HepG2 (cell line): ENCODE data around the gene ZMYND8. TPM values are rescaled to one million over a fixed set of nuclear protein-coding genes. Genes with fewer than 3 reads are reported as not detected.
"Not testable (repeated sequence)": the region's sequence is repeated elsewhere in the genome, so short reads cannot be mapped to it uniquely, and the experiment has no call there.

Source experiments
- ATAC-seq: fragments of 200-7000 bp; cut with Tn5 transposase; 3 replicates; pipeline ENCODE4 v1.9.1; 2020; ENCODE audit warnings: mild to moderate bottlenecking, moderate library complexity
- BruUV-seq: library from RNA; stranded (reverse); fragments of 400-500 nt; replicated peaks from 2 replicates; lab custom pipeline; 2021; lab: Mats Ljungman, UMichigan
- CTCF ChIA-PET: fragments of 300-600 bp; formaldehyde crosslinking; extraction: SDS; loops from one replicate; lab custom pipeline; 2021; ENCODE audit warnings: low total read pairs, inconsistent platforms, low intra/inter-chr PET ratio; lab: Yijun Ruan, JAX
- POLR2A ChIA-PET: fragments of 350-600 bp; sonication (Branson Sonifier 250); formaldehyde crosslinking; loops from one replicate; lab custom pipeline; 2020; ENCODE audit warnings: antibody characterized with exemption, inconsistent platforms; lab: Yijun Ruan, JAX
- DNase-seq: peaks from one replicate; pipeline ENCODE4 v3.0.0-alpha.2; 2015; ENCODE audit warnings: low spot score
- FAIRE-seq: peaks from 3 replicates; lab custom pipeline; 2011; peaks lifted over from hg19 to GRCh38; lab: Jason Lieb, UNC
- H2AFZ ChIP-seq: one replicate; pipeline ENCODE4 v1.6.1; 2011; ENCODE audit warnings: low read length, inconsistent platforms
- H3K27ac ChIP-seq: fragments of 300-600 bp; 3 replicates; pipeline ENCODE4 v1.8.0; 2011; ENCODE audit warnings: mixed run types, mild to moderate bottlenecking, mixed read lengths, low read length, inconsistent platforms; ENCODE audit not compliant: insufficient read depth; ENCODE audit errors: extremely low read length
- H3K27me3 ChIP-seq, 2 experiments: fragments of 200-600 bp in 1 of 2; 2 replicates in 1 of 2; 3 replicates in 1 of 2; pipeline versions ENCODE4 v1.6.0 to v1.8.0; 2011; ENCODE audit warnings: low read length in 2 of 2, mild to moderate bottlenecking in 2 of 2, moderate library complexity in 2 of 2, inconsistent platforms in 1 of 2; ENCODE audit not compliant: insufficient read depth in 2 of 2, control insufficient read depth in 1 of 2
- H3K36me3 ChIP-seq, 2 experiments: fragments of 200-600 bp in 1 of 2; replicated peaks in 1 of 2; 2 replicates in 1 of 2; 3 replicates in 1 of 2; pipeline versions ENCODE4 v1.5.1 to v1.8.0; 2011; ENCODE audit warnings: low read length in 2 of 2, inconsistent platforms in 1 of 2; ENCODE audit not compliant: insufficient read depth in 2 of 2, control insufficient read depth in 1 of 2
- H3K4me1 ChIP-seq: 2 replicates; pipeline ENCODE4 v1.5.1; 2012; ENCODE audit warnings: low read length, inconsistent platforms; ENCODE audit not compliant: insufficient read depth
- H3K4me2 ChIP-seq: 2 replicates; pipeline ENCODE4 v1.6.0; 2011; ENCODE audit warnings: low read depth, low read length, inconsistent platforms
- H3K4me3 ChIP-seq, 3 experiments: fragments of 200-600 bp in 1 of 3; sonication (generic), shearing (Covaris generic) in 1 of 3; replicated peaks in 1 of 3; 2 replicates each; pipeline ENCODE4 v1.5.1; 2011 to 2016; ENCODE audit warnings: low read length in 3 of 3, inconsistent platforms in 2 of 3, low read depth in 2 of 3, mild to moderate bottlenecking in 2 of 3, control low read depth in 1 of 3, mixed read lengths in 1 of 3; ENCODE audit not compliant: insufficient read depth in 1 of 3
- H3K79me2 ChIP-seq: one replicate; pipeline ENCODE4 v1.6.1; 2011; ENCODE audit warnings: low read length, inconsistent platforms; ENCODE audit not compliant: insufficient read depth
- H3K9ac ChIP-seq: 2 replicates; pipeline ENCODE4 v1.6.0; 2011; ENCODE audit warnings: mild to moderate bottlenecking, low read depth, low read length, inconsistent platforms; ENCODE audit not compliant: insufficient read depth
- H3K9me3 ChIP-seq: 2 replicates; pipeline ENCODE4 v1.5.1; 2012; ENCODE audit warnings: mild to moderate bottlenecking, low read length
- H4K20me1 ChIP-seq: 2 replicates; pipeline ENCODE4 v1.6.0; 2011; ENCODE audit warnings: inconsistent platforms, mild to moderate bottlenecking, low read length, moderate library complexity; ENCODE audit not compliant: insufficient read depth
- FOXK1 ChIP-seq: sonication (generic); formaldehyde crosslinking; IDR thresholded peaks from 2 replicates; pipeline ENCODE4 v1.4.0; 2020; ENCODE audit warnings: low read depth, missing genetic modification reagents, borderline replicate concordance
- MXI1 ChIP-seq: IDR thresholded peaks from 3 replicates; pipeline ENCODE4 v1.6.1; 2012; ENCODE audit warnings: low read depth, low read length, inconsistent platforms, borderline replicate concordance
- POLR2G ChIP-seq: fragments of 200-400 bp; formaldehyde crosslinking; IDR thresholded peaks from 2 replicates; pipeline ENCODE4 v1.6.1; 2018; ENCODE audit warnings: mild to moderate bottlenecking, low read depth, low read length, moderate library complexity
- RBM22 ChIP-seq: fragments of 200-400 bp; formaldehyde crosslinking; optimal IDR thresholded peaks from 2 replicates; pipeline ENCODE3; 2017; ENCODE audit warnings: mild to moderate bottlenecking, low read length, moderate library complexity
- TAF15 ChIP-seq: fragments of 200-400 bp; formaldehyde crosslinking; IDR thresholded peaks from one replicate; pipeline ENCODE4 v1.6.1; 2018; ENCODE audit warnings: mild to moderate bottlenecking, low read depth, low read length; ENCODE audit not compliant: poor library complexity, severe bottlenecking
- ZNF260 ChIP-seq: sonication (generic); formaldehyde crosslinking; IDR thresholded peaks from 2 replicates; pipeline ENCODE4 v1.4.0; 2020; ENCODE audit warnings: missing genetic modification reagents, low read depth, mild to moderate bottlenecking, borderline replicate concordance
- ZNF281 ChIP-seq: sonication (generic); formaldehyde crosslinking; IDR thresholded peaks from 2 replicates; pipeline ENCODE4 v1.4.0; 2020; ENCODE audit warnings: missing genetic modification reagents, borderline replicate concordance
- WGBS: methylation state at CpG from one replicate; pipeline ENCODE4 v1.1.6; 2017; ENCODE audit warnings: low lambda C conversion rate; 5-methylcytosine and 5-hydroxymethylcytosine counted together
- in situ Hi-C: cut with HindIII; loops from 2 replicates; pipeline ENCODE4 v1.10.0; 2017; ENCODE audit warnings: low pct_unique_long_range_greater_than_20kb; ENCODE audit not compliant: extremely low pct_ligation_motif_present
- intact Hi-C: fragments of 100-400 bp; cut with micrococcal nuclease; formaldehyde crosslinking; loops from one replicate; pipeline ENCODE4 v1.10.0; 2022; ENCODE audit not compliant: unreplicated experiment
- polyA plus RNA-seq, 8 experiments: library from polyadenylated mRNA; depleted of rRNA in 3 of 8; stranded (reverse) in 7 of 8; unstranded in 1 of 8; fragments of >200 nt; fragmentation: Illumina TruSeq in 4 of 8; extraction: Trizol in 4 of 8; gene quantifications; 2 replicates each; pipeline versions ENCODE4 v1.2.1 to v1.2.3, GENCODE V29; 2011 to 2016; ENCODE audit warnings: low read depth in 4 of 8, missing spikeins in 1 of 8, mixed read lengths in 1 of 8; ENCODE audit not compliant: insufficient read depth in 1 of 8
- total RNA-seq, 5 experiments: library from RNA; depleted of rRNA; stranded (reverse); fragments of >200 nt; fragmentation: Illumina TruSeq; extraction: Trizol; gene quantifications; 2 replicates each; pipeline ENCODE4 v1.2.3, GENCODE V29; 2016; ENCODE audit warnings: low read depth in 1 of 5
- TF ChIP-seq, protein P1 (sequence below): sonication (generic); formaldehyde crosslinking; IDR thresholded peaks from 2 replicates; pipeline ENCODE4 v1.5.0; 2020; ENCODE audit warnings: missing genetic modification reagents
- TF ChIP-seq, protein P2 (sequence below): IDR thresholded peaks from 2 replicates; pipeline ENCODE4 v1.6.1; 2016; ENCODE audit warnings: missing compliant biosample characterization, missing genetic modification reagents, borderline replicate concordance

ZMYND8 gene
- total and polyA plus RNA-seq, 2 of the 13 experiments (the other 11 are each of a cell fraction or from before 2014, with no cell fraction given), result 53.9 to 84.7 TPM

DNA sequence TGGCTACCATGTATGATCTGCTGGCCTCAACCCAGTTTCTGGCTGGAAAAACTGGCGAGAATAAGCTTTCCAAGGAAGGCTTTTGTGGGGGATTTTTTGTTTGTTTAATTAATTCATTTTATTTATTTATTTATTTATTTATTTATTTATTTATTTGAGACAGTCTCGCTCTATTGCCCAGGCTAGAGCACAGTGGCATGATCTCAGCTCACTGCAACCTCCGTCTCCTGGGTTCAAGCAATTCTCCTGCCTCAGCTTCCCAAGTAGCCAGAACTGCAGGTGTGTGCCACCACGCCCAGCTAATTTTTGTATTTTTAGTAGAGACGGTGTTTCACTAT lies 79.0 kb downstream of the ZMYND8 start:
- TF ChIP-seq POLR2G (peak; percentile 2; the same call in 1 of the 2 replicates), FOXK1 (CRISPR knock-in tag) (0 out of 2 replicates have a peak, but pooled peaks have one; percentile 7)
- H3K4me2 ChIP-seq, H3K27ac ChIP-seq, H3K4me3 ChIP-seq, H2AFZ ChIP-seq, CTCF ChIA-PET, H3K27me3 ChIP-seq, FAIRE-seq, DNase-seq, H3K9ac ChIP-seq, BruUV-seq, intact Hi-C loops, H3K9me3 ChIP-seq, ATAC-seq: not testable (repeated sequence)
- in situ Hi-C loops, result loop anchor here (10.0 kb wide), 1 partner anchor 107 kb away; no protein-coding TSS in a partner anchor
- POLR2A ChIA-PET, result interaction anchor here (6.8 kb wide), 1 partner anchor 81 kb away, joined by 76 read pairs; the partner anchor contains the start of gene ZMYND8
- peaks cover 23% of the 10 kb centered on the region for H3K4me1 ChIP-seq
- peaks cover 32% of the 10 kb centered on the region for H3K79me2 ChIP-seq
- WGBS, result 97% methylated on average over 5 of the region's 5 CpGs
- peaks cover 50 to 89% of the 10 kb centered on the region in 2 experiments for H3K36me3 ChIP-seq
- peaks cover 36% of the 10 kb centered on the region for H4K20me1 ChIP-seq

GRCh38 chr20:47276851-47277534 lies 79.5 kb downstream of the ZMYND8 start:
- Histone ChIP-seq H3K4me3 (no peak overlapping the region), H3K79me2 (peaks cover 36% of the 10 kb centered on the region), H2AFZ (no peak overlapping the region), H3K4me2 (no peak overlapping the region), H3K9me3 (no peaks in the 10 kb centered on the region), H3K9ac (no peak overlapping the region), H3K36me3 (peaks cover 49 to 89% of the 10 kb centered on the region in 2 experiments), H3K4me1 (peaks cover 23% of the 10 kb centered on the region), H3K27me3 (no peaks in the 10 kb centered on the region), H4K20me1 (peaks cover 40% of the 10 kb centered on the region), H3K27ac (no peak overlapping the region)
- ChIA-PET POLR2A (interaction anchor here (6.8 kb wide), 1 partner anchor 81 kb away, joined by 76 read pairs; the partner anchor contains the start of gene ZMYND8), CTCF (no interaction called here)
- DNase-seq, result no peak
- WGBS, result 97% methylated on average over 8 of the region's 8 CpGs
- in situ Hi-C loops, result loop anchor here (10.0 kb wide), 1 partner anchor 108 kb away; no protein-coding TSS in a partner anchor
- intact Hi-C loops, result no loop called here
- no TSS peak for BruUV-seq
- FAIRE-seq, result no peak
- ATAC-seq, result no peak
- TF ChIP-seq RBM22 (peak; percentile 98), TAF15 (no peak), ZNF281 (CRISPR knock-in tag) (0 out of 2 replicates have a peak, but pooled peaks have one; percentile 16), ZNF260 (no peak), MXI1 (no peak)
- TF ChIP-seq, protein P1, sequence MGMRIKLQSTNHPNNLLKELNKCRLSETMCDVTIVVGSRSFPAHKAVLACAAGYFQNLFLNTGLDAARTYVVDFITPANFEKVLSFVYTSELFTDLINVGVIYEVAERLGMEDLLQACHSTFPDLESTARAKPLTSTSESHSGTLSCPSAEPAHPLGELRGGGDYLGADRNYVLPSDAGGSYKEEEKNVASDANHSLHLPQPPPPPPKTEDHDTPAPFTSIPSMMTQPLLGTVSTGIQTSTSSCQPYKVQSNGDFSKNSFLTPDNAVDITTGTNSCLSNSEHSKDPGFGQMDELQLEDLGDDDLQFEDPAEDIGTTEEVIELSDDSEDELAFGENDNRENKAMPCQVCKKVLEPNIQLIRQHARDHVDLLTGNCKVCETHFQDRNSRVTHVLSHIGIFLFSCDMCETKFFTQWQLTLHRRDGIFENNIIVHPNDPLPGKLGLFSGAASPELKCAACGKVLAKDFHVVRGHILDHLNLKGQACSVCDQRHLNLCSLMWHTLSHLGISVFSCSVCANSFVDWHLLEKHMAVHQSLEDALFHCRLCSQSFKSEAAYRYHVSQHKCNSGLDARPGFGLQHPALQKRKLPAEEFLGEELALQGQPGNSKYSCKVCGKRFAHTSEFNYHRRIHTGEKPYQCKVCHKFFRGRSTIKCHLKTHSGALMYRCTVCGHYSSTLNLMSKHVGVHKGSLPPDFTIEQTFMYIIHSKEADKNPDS, result no peak
- TF ChIP-seq, protein P2, sequence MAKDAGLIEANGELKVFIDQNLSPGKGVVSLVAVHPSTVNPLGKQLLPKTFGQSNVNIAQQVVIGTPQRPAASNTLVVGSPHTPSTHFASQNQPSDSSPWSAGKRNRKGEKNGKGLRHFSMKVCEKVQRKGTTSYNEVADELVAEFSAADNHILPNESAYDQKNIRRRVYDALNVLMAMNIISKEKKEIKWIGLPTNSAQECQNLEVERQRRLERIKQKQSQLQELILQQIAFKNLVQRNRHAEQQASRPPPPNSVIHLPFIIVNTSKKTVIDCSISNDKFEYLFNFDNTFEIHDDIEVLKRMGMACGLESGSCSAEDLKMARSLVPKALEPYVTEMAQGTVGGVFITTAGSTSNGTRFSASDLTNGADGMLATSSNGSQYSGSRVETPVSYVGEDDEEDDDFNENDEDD, result no peak
